Measurements from ENCODE around the gene MARCHF6. TPM values are rescaled to one million over a fixed set of nuclear protein-coding genes. Genes with fewer than 3 reads are reported as not detected.

The MARCHF6 gene
- total RNA-seq, 1 experiment from 2014 or later: 129 TPM

DNA sequence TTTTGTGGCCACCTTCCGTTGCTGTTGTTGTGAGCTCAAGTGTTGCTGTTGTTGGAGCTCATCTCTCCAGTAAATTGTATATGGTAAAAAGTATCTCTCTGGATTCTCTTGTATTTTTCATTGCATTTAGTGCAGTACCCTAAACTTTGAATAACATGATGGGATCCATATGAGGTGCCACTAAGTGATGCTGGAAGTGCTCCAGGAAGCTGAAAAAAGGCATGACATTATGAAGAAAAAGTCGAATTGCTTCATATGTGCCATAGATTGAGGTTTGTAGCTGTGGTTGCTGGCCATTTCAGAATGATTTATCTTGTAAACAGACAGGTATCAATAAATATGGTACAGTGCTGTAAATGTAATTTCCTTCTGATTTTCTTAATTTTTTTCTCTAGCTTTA is 5.5 kb downstream of the MARCHF6 start:
- no peak for DNase-seq (ENCODE audit: low spot score)
- no peaks in the 10 kb centered on the region for H3K27me3 ChIP-seq (replicated peaks; ENCODE audit: insufficient read depth, low read depth, low read length, poor library complexity)
- H3K9me3 ChIP-seq (ENCODE audit: low read depth, low read length, poor library complexity, severe bottlenecking): no peaks in the 10 kb centered on the region
- BruUV-seq (replicated peaks): no TSS peak
- no peak overlapping the region for H3K4me3 ChIP-seq (ENCODE audit: low read depth, low read length, poor library complexity, severe bottlenecking)
- TF ChIP-seq EZH2 (IDR thresholded peaks at IDR 0.05; ENCODE audit: borderline replicate concordance, low read depth, low read length, poor library complexity, severe bottlenecking): no peak
- TF ChIP-seq, protein P1, sequence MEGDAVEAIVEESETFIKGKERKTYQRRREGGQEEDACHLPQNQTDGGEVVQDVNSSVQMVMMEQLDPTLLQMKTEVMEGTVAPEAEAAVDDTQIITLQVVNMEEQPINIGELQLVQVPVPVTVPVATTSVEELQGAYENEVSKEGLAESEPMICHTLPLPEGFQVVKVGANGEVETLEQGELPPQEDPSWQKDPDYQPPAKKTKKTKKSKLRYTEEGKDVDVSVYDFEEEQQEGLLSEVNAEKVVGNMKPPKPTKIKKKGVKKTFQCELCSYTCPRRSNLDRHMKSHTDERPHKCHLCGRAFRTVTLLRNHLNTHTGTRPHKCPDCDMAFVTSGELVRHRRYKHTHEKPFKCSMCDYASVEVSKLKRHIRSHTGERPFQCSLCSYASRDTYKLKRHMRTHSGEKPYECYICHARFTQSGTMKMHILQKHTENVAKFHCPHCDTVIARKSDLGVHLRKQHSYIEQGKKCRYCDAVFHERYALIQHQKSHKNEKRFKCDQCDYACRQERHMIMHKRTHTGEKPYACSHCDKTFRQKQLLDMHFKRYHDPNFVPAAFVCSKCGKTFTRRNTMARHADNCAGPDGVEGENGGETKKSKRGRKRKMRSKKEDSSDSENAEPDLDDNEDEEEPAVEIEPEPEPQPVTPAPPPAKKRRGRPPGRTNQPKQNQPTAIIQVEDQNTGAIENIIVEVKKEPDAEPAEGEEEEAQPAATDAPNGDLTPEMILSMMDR (conservative IDR thresholded peaks at IDR 0.05; ENCODE audit: low read depth, low read length): no peak
- ChIA-PET POLR2A (ENCODE audit: low non-redundant PET) (interaction anchor here (0.6 kb wide), 1 partner anchor 21 kb away, joined by 3 read pairs; no protein-coding TSS in a partner anchor), CTCF (no interaction called here)
- H3K36me3 ChIP-seq (ENCODE audit: insufficient read depth, low read length, poor library complexity, severe bottlenecking): no peaks in the 10 kb centered on the region
- intact Hi-C loops (cut with micrococcal nuclease; ENCODE audit: unreplicated experiment): no loop called here
- peaks cover 8% of the 10 kb centered on the region for H3K4me1 ChIP-seq (ENCODE audit: insufficient read depth, low read length, poor library complexity, severe bottlenecking)
- no peak overlapping the region for H3K27ac ChIP-seq (ENCODE audit: low read depth, low read length, poor library complexity, severe bottlenecking)

DNA sequence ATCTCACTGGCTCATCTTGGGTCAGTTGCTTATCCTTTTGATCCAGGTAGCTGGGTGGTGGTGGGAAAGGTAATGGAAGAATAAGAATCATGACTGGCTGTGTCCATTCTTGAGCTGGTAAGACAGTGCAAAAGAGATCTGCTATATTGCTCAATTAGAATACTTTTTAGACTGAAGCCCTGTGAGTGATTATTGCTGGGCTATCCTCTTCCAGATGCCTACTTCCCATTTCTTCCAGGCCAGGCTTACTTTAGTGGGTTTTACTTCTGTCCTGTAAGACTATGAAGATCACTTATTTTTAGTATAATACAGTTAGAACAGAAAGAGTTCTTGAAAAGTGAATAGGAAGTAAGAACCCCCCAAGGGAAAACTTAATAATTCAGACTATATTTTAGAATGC is 7.2 kb downstream of the MARCHF6 start:
- Histone ChIP-seq H3K36me3 (ENCODE audit: insufficient read depth, low read length, poor library complexity, severe bottlenecking) (no peaks in the 10 kb centered on the region), H3K9me3 (ENCODE audit: low read depth, low read length, poor library complexity, severe bottlenecking) (no peaks in the 10 kb centered on the region), H3K4me1 (ENCODE audit: insufficient read depth, low read length, poor library complexity, severe bottlenecking) (peaks cover under 1% of the 10 kb centered on the region), H3K27ac (ENCODE audit: low read depth, low read length, poor library complexity, severe bottlenecking) (no peak overlapping the region), H3K4me3 (ENCODE audit: low read depth, low read length, poor library complexity, severe bottlenecking) (no peak overlapping the region), H3K27me3 (replicated peaks; ENCODE audit: insufficient read depth, low read depth, low read length, poor library complexity) (no peaks in the 10 kb centered on the region)
- intact Hi-C loops (cut with micrococcal nuclease; ENCODE audit: unreplicated experiment): no loop called here
- no TSS peak for BruUV-seq (replicated peaks)
- DNase-seq (ENCODE audit: low spot score): no peak
- ChIA-PET CTCF (interaction anchor here (0.7 kb wide), 1 partner anchor 61 kb away, joined by 7 read pairs; no protein-coding TSS in a partner anchor), POLR2A (ENCODE audit: low non-redundant PET) (no interaction called here)
- TF ChIP-seq, protein P1 (conservative IDR thresholded peaks at IDR 0.05; ENCODE audit: low read depth, low read length): no peak
- TF ChIP-seq EZH2 (IDR thresholded peaks at IDR 0.05; ENCODE audit: borderline replicate concordance, low read depth, low read length, poor library complexity, severe bottlenecking): no peak

DNA sequence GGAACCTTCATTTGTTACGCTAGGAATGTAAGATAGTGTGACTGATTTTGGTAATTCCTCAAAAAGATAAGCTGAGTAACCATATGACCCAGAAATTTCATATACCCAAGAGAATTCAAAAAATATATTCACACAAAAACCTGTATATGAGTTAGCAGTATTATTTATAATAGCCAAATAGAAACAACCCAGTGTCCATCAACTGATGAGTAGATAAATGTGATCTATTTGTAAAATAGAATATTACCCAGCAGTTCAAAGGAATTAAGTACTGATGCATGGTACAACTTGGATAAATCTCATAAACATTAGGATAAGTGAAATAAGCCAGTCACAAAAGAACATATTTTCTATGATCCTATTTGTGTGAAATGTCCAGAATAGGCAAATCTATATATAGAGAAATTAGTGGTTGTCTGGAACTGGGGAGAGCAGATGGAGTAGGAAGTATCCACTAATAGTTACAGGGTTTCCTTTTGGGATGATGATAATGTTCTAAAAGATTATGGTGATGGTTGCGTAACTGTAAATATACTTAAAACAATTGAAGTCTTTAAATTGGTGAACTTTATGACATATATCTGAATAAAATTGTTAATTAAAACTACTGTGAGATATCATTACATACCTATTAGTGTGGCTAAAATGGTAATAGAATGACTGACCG is 10.2 kb downstream of the MARCHF6 start:
- CTCF ChIA-PET: no interaction called here
- no peak for DNase-seq (ENCODE audit: low spot score)
- Histone ChIP-seq H3K9me3 (ENCODE audit: low read depth, low read length, poor library complexity, severe bottlenecking) (no peaks in the 10 kb centered on the region), H3K27me3 (replicated peaks; ENCODE audit: insufficient read depth, low read depth, low read length, poor library complexity) (no peaks in the 10 kb centered on the region), H3K4me1 (ENCODE audit: insufficient read depth, low read length, poor library complexity, severe bottlenecking) (peaks cover 9% of the 10 kb centered on the region), H3K36me3 (ENCODE audit: insufficient read depth, low read length, poor library complexity, severe bottlenecking) (no peaks in the 10 kb centered on the region), H3K27ac (ENCODE audit: low read depth, low read length, poor library complexity, severe bottlenecking) (no peak overlapping the region), H3K4me3 (ENCODE audit: low read depth, low read length, poor library complexity, severe bottlenecking) (no peak overlapping the region)
- POLR2A ChIA-PET (ENCODE audit: low non-redundant PET): no interaction called here
- BruUV-seq (replicated peaks): no TSS peak
- intact Hi-C loops (cut with micrococcal nuclease; ENCODE audit: unreplicated experiment): no loop called here
- TF ChIP-seq, protein P1 (conservative IDR thresholded peaks at IDR 0.05; ENCODE audit: low read depth, low read length): no peak
